GM21619 (cell line): Measurements from ENCODE around the gene TNIP2.

Source experiments
- ATAC-seq: cut with Tn5 transposase; IDR thresholded peaks from one replicate; pipeline ENCODE4 v1.9.1; 2021; ENCODE audit not compliant: unreplicated experiment

Gene TNIP2

GRCh38 chr4:2755821-2756690 lies at the start of gene TNIP2:
TSS of gene TNIP2 (minus strand) at chr4:2756336. CDS start at chr4:2756289, 47 bp downstream.
- peak; percentile 53 for ATAC-seq

GRCh38 chr4:2804973-2805501 lies 48.9 kb upstream of the TNIP2 start:
- no peak for ATAC-seq

GRCh38 chr4:2804449-2804972 lies 48.4 kb upstream of the TNIP2 start:
- ATAC-seq: no peak

GRCh38 chr4:2803624-2804448 lies 47.7 kb upstream of the TNIP2 start:
- ATAC-seq: no peak

GRCh38 chr4:2802618-2803531 lies 46.7 kb upstream of the TNIP2 start:
- ATAC-seq: no peak

- ATAC-seq: peak; percentile 44
Measured at GRCh38 chr4:2800691-2801596, 44.8 kb upstream of the TNIP2 start.

GRCh38 chr4:2799971-2800690 lies 44.0 kb upstream of the TNIP2 start:
- ATAC-seq: no peak

GRCh38 chr4:2799224-2799911 lies 43.2 kb upstream of the TNIP2 start:
- no peak for ATAC-seq

- ATAC-seq: no peak
Measured at GRCh38 chr4:2798399-2799223, 42.5 kb upstream of the TNIP2 start.

GRCh38 chr4:2797545-2798305 lies 41.6 kb upstream of the TNIP2 start:
- no peak for ATAC-seq

GRCh38 chr4:2796849-2797544 lies 40.9 kb upstream of the TNIP2 start:
- ATAC-seq: no peak

GRCh38 chr4:2795893-2796848 lies 40.0 kb upstream of the TNIP2 start:
- no peak for ATAC-seq

GRCh38 chr4:2795300-2795892 lies 39.3 kb upstream of the TNIP2 start:
- no peak for ATAC-seq

GRCh38 chr4:2794486-2795299 lies 38.6 kb upstream of the TNIP2 start:
- no peak for ATAC-seq
